ENCODE results near the gene ARHGAP42. TPM values are rescaled to one million over a fixed set of nuclear protein-coding genes. Genes with fewer than 3 reads are reported as not detected.

The ARHGAP42 gene
- total RNA-seq, 2 experiments from 2014 or later = not detected

DNA sequence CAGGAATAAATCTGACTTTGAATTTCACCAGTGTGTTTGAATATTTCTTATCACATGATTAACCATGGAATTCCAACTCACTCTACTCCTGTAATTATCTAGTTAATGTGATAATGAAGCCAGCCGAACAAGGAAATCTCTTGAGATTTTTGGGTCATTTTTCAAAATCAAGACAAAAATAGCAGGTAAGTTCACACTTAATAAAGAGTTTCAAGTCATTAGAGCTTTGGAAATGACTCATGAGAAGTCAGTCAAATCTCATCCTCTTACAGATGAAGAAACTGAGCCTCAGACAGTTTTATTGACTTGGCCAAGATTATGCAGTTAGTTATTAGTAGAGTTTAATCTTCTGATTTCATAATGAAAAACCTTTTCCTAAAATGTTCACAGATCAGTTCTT, 148.8 kb downstream of the ARHGAP42 start:
- no peaks in the 10 kb centered on the region for H3K4me1 Mint-ChIP-seq
- H3K36me3 Mint-ChIP-seq (ENCODE audit: low read depth) = no peaks in the 10 kb centered on the region
- no peak for DNase-seq
- H3K27me3 Mint-ChIP-seq = no peaks in the 10 kb centered on the region
- ChIA-PET POLR2A (no interaction called here), CTCF (no interaction called here)
- no peak overlapping the region for H3K27ac Mint-ChIP-seq
- peaks cover 2% of the 10 kb centered on the region for H3K9me3 Mint-ChIP-seq
- H3K4me3 Mint-ChIP-seq = no peak overlapping the region

DNA sequence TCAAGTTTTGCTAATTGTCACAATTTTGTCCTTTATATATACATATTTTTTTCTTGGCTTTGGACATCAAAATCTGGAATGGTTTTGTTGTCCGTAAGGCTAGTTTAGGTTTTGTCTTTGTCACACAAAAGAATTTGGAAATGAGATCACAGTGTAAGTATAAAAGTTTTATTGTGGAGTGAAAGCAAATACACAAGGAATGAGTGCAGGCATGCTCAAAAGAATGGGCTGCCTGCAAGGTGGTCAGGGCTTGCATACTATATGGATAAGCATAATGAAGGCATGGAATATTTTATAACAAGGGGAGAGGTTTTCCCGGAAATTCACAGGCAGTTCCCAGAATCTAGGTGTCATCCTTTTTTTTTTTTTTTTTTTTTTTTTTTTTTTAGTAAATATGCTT, 150.2 kb downstream of the ARHGAP42 start:
- Mint-ChIP-seq H3K27ac (no peak overlapping the region), H3K27me3 (no peaks in the 10 kb centered on the region), H3K36me3 (ENCODE audit: low read depth) (no peaks in the 10 kb centered on the region), H3K9me3 (peaks cover 2% of the 10 kb centered on the region), H3K4me3 (no peak overlapping the region), H3K4me1 (no peaks in the 10 kb centered on the region)
- CTCF ChIA-PET = no interaction called here
- DNase-seq = no peak
- POLR2A ChIA-PET = no interaction called here

DNA sequence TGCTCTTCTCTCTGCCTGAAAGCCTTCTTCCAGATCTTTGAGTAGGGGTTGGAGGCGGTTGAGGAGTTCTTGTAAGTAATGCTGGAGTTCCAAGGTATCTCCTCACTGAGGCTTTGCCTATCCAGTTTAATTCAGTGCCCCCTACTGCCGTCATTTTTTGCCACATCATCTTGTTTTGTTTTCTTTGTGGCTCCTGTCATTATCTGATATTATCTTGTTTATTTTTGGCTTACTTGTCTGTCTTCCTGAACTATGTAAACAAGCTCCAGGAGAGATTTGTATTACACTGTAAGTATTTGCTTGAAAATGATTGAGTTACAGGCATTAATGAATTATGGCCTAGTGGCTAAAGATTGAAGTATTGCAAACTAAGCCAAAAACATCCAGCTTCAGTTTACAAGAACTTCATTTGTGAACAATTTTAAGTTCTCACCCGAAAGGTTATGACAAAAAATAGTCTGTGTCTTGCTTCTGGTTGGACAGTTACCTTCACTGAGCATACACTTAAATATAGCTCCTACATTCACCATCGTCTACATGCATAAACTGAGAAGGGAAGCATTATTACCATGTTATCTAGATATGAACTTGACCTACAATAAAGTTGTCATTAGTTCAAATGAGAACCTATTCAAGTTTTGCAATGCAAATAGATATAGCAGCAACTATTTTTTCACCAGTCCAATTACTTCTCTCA, 154.8 kb downstream of the ARHGAP42 start:
- Mint-ChIP-seq H3K4me1 (no peaks in the 10 kb centered on the region), H3K9me3 (peaks cover 5% of the 10 kb centered on the region), H3K27me3 (no peaks in the 10 kb centered on the region), H3K27ac (no peak overlapping the region), H3K4me3 (no peak overlapping the region), H3K36me3 (ENCODE audit: low read depth) (no peaks in the 10 kb centered on the region)
- CTCF ChIA-PET = no interaction called here
- no peak for DNase-seq
- POLR2A ChIA-PET = no interaction called here

DNA sequence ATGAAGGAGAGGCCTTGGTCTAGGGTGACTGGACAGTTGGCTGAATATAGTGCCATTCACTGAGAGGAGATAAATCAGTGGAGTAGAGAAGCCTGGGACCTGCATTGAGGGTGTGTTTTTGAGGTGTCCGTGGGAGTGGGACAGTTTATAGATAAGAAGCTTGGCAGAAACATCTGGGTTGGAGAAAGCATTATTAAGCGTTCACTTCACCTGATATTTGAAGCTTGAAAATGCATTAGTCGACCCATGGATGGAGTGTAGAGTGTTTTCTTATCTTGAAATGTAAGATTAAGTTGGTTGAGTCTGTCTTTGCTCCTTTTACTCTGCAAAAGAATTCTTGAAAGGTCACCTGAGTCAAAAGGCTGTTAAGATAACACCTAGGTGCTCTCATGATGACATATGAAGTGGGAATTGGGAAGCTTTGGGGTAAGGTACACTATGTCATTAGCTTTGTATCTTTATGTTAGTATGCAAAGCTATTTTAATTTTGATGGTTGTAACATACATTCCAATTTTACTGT, 160.7 kb downstream of the ARHGAP42 start:
- no peak overlapping the region for H3K27ac Mint-ChIP-seq
- H3K4me3 Mint-ChIP-seq = no peak overlapping the region
- H3K9me3 Mint-ChIP-seq = peaks cover 5% of the 10 kb centered on the region
- DNase-seq = no peak
- H3K27me3 Mint-ChIP-seq = no peaks in the 10 kb centered on the region
- ChIA-PET POLR2A (no interaction called here), CTCF (no interaction called here)
- H3K36me3 Mint-ChIP-seq (ENCODE audit: low read depth) = no peaks in the 10 kb centered on the region
- H3K4me1 Mint-ChIP-seq = no peaks in the 10 kb centered on the region

DNA sequence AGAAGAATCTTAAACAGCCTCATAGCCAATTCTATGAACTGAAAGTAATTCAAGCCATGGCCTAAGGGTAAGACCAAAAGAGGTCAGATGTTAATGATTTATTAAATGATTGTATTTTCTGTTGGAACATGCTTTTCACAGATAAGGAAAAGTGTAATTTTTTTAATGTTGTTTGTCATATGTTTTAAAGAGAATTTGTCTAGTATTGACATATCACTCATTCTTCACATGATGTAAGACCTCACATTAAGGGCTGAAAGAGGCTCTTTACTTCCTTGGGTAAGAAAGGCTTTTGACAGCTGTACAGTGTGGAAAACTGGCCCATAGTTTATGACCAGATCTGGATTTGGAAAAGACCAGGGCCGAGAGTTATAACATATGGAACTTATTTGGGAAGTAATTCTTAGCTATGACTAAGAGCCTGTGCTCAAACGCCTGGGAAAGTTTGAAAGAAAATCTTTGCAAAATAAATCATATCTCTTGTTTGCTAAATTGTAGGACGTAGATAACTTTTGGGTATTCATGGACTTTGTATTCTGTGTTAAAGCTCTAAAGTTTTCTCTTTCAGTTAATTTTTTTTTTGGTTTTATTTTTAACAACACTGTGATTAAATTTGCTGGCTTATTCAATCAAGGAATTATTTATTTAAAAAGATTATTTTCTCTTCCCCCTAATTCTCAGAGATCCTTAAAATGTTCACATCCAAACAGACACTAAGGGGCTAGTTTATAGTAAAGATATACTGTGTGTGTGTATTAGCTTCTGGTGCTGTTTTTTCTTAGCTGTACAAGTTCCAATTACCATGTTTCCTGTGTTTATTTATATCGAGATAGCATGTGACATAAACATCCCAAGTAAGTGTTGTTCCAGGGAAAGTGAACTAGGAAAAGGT, 162.2 kb downstream of the ARHGAP42 start:
- POLR2A ChIA-PET = no interaction called here
- DNase-seq = no peak
- Mint-ChIP-seq H3K27ac (no peak overlapping the region), H3K36me3 (ENCODE audit: low read depth) (no peaks in the 10 kb centered on the region), H3K4me3 (no peak overlapping the region), H3K4me1 (no peaks in the 10 kb centered on the region), H3K27me3 (no peaks in the 10 kb centered on the region), H3K9me3 (peaks cover 5% of the 10 kb centered on the region)
- CTCF ChIA-PET = no interaction called here

DNA sequence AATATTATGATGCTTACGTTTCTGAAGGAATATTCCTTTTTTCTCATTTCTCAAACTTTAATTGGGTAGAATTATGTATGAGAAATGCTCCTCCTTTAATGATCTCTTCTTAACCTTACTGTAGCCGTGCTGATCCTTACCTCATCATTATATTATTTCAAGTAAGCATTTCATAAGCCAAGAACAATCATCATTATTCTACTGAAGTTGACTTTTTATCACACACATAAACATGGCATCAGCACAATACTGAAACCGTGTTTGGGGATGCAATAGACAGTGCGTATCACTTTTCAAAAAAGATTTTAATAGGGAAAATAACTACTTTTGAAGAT, 162.8 kb downstream of the ARHGAP42 start:
- no peaks in the 10 kb centered on the region for H3K4me1 Mint-ChIP-seq
- CTCF ChIA-PET = no interaction called here
- H3K9me3 Mint-ChIP-seq = peaks cover 5% of the 10 kb centered on the region
- H3K4me3 Mint-ChIP-seq = no peak overlapping the region
- no peak for DNase-seq
- no peak overlapping the region for H3K27ac Mint-ChIP-seq
- H3K27me3 Mint-ChIP-seq = no peaks in the 10 kb centered on the region
- H3K36me3 Mint-ChIP-seq (ENCODE audit: low read depth) = no peaks in the 10 kb centered on the region
- POLR2A ChIA-PET = no interaction called here

DNA sequence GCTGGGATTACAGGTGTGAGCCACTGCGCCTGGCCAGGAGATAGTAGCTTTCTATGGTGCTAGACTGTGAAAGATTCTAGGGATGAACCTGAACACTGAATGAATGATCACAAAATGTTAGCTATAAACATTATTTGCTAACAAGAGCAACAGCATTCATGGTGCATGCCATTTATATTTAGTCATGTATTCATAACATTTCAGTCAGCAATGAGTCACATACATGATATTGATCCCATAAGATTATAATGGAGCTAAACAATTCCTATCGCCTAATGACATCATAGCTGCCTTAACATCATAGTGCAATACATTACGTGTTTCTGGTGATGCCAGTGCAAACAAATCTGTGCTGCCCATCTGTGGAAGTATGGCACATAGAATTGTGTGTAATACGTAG, 164.1 kb downstream of the ARHGAP42 start:
- no peak for DNase-seq
- CTCF ChIA-PET = no interaction called here
- H3K27ac Mint-ChIP-seq = no peak overlapping the region
- no peaks in the 10 kb centered on the region for H3K27me3 Mint-ChIP-seq
- no peaks in the 10 kb centered on the region for H3K36me3 Mint-ChIP-seq (ENCODE audit: low read depth)
- no peaks in the 10 kb centered on the region for H3K4me1 Mint-ChIP-seq
- POLR2A ChIA-PET = no interaction called here
- no peak overlapping the region for H3K4me3 Mint-ChIP-seq
- H3K9me3 Mint-ChIP-seq = peaks cover 5% of the 10 kb centered on the region

DNA sequence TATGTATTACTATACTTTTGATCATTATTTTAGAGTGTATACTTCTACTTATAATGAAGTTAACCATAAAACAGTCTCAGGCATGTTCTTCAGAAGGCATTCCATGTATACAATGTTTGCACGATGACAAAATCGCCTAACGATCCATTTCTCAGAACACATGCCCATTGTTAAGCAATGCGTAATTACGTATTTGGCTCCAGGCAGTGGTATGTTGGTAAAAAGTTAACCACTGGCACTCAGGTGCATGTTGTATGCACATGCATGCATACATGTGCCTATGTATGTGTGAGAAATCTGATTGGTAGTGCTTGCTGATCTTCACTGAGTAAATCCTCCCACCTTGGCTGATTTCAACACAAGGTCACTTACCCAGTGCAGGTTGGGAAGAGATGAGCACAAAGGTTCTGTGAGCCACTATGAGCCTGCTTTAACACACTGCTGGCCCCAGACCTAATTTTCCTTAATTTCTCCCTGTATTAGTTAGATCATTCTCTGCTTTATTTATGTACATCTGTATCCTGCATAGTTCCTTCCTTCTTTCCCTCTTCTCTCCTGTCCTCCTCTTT, 164.6 kb downstream of the ARHGAP42 start:
- no peak overlapping the region for H3K27ac Mint-ChIP-seq
- ChIA-PET POLR2A (no interaction called here), CTCF (no interaction called here)
- peaks cover 2% of the 10 kb centered on the region for H3K9me3 Mint-ChIP-seq
- H3K27me3 Mint-ChIP-seq = no peaks in the 10 kb centered on the region
- no peak overlapping the region for H3K4me3 Mint-ChIP-seq
- DNase-seq = no peak
- no peaks in the 10 kb centered on the region for H3K4me1 Mint-ChIP-seq
- no peaks in the 10 kb centered on the region for H3K36me3 Mint-ChIP-seq (ENCODE audit: low read depth)

DNA sequence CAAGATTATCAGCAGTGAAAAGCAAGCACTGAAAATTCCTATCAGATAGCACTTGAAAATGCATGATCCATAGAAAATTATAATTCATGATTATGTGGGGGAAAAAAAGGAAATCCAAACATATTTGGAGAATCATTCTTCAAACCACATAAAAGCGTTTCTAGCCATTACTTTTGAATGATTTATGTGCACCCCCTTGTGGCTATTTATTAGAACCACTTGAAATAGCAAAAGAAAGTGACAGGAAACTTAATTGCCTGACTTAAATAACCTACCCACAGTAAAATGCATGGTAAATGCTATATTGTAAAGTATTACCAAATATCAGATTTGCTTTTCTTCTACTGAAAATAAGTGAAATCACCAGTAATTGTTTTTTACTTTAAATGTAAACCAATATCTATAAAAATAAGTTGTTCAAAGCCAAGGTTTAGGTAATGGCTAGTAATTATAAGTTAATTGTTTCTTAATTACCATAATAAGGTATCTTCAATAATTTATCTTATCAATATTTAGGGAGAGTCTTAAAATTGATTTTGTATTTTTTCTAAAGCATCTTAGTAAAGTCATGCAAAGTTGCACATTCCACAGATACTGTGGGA, 168.5 kb downstream of the ARHGAP42 start:
- DNase-seq = no peak
- H3K4me1 Mint-ChIP-seq = no peaks in the 10 kb centered on the region
- ChIA-PET POLR2A (no interaction called here), CTCF (no interaction called here)
- H3K9me3 Mint-ChIP-seq = no peaks in the 10 kb centered on the region
- H3K27ac Mint-ChIP-seq = no peak overlapping the region
- no peaks in the 10 kb centered on the region for H3K36me3 Mint-ChIP-seq (ENCODE audit: low read depth)
- no peaks in the 10 kb centered on the region for H3K27me3 Mint-ChIP-seq
- no peak overlapping the region for H3K4me3 Mint-ChIP-seq

DNA sequence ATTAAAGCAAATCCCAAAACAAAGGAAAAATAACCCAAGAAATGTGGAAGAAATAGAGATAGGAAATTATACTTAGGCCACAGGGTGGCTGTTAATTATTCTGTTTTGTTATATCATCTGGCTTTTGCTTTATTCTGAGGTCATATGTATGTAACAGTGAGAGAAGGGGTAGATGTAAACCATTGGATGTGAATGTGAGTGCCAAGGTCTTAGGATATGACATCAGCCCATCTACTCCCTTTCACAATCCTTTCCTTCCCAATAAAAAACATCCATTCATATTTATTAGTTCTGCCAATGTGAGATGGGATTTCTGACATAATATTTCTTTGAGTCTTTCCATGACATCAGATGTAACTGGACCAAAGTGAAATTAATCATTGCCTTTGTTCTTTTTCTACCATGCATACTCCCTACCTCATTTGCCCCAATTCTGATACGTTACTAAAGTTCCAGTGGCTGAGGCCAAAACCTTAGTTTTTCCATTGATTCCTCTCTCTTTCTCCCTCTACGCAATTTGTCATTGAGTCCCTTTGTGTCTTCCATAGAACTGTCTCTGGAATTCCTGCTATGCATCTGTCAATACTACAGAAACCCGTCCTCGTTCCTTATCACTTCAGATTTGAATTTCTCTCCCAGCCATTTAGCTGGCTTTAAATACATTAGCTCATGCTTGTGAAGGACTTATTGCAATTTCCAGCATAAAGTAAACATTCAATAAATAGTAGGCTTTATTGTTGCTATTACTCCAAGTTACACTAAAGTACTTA, 170.3 kb downstream of the ARHGAP42 start:
- Mint-ChIP-seq H3K9me3 (peaks cover 5% of the 10 kb centered on the region), H3K4me1 (no peaks in the 10 kb centered on the region), H3K27ac (no peak overlapping the region), H3K36me3 (ENCODE audit: low read depth) (no peaks in the 10 kb centered on the region), H3K4me3 (no peak overlapping the region), H3K27me3 (no peaks in the 10 kb centered on the region)
- ChIA-PET CTCF (no interaction called here), POLR2A (no interaction called here)
- DNase-seq = no peak

DNA sequence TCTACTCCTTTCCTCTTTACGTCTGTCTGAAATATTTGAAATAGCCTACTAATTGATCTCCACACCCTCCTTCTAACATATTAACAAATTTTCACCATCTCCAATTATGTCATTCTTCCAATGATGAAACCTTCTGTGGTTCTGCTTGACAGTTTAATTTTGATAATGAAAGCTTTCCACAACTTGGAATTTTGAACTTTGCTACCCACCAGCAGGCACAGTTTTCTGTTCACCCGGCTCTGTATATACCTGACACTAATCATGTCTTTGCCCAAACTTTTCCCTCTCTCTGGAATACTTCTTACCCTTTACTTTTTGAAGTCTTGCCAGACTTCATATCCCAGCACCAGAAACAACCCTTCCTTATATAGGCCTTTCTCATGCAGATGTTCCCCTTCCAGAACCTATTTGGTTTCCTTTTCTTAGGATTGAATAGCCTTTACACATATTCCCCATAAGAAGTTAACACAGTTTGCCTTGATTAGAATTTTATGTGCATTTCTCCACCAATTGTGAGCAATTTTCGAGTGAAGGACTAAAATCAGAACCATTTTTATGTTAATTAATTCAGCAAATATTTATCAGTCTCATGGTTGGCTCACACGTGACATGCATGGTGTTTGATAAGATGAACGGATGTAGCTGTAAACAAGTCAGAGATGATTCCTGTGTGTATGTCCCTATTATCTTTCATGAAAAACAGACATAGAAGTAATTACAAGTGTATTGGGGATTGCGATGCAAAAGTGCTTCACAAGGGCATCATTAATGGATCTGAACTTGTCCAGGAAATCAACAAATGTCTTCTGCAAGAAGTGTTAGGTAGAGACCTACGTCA, 173.4 kb downstream of the ARHGAP42 start:
- ChIA-PET POLR2A (no interaction called here), CTCF (no interaction called here)
- no peak for DNase-seq
- Mint-ChIP-seq H3K4me1 (no peaks in the 10 kb centered on the region), H3K27me3 (no peaks in the 10 kb centered on the region), H3K9me3 (peaks cover 6% of the 10 kb centered on the region), H3K27ac (no peak overlapping the region), H3K4me3 (no peak overlapping the region), H3K36me3 (ENCODE audit: low read depth) (no peaks in the 10 kb centered on the region)

DNA sequence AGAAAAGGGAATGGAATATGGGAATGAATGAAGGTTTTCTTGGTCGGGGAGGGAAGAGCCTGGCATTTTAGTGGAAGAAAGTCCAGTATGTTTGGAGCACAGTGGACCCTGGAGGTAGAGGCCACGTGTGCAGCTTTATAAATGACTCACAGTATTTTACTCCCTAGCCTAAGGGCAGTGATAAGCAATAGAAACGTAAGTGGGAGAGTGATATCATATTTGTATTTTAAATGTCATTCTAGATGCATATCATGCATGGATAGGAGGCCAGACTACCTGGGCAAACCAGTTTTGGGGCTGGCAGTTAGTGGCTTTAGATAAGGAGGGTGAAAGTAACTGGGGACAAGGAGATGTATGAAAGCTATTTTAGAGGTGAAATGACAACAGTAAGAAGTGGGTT, 174.1 kb downstream of the ARHGAP42 start:
- DNase-seq = no peak
- ChIA-PET CTCF (no interaction called here), POLR2A (no interaction called here)
- no peak overlapping the region for H3K4me3 Mint-ChIP-seq
- H3K27me3 Mint-ChIP-seq = no peaks in the 10 kb centered on the region
- no peaks in the 10 kb centered on the region for H3K36me3 Mint-ChIP-seq (ENCODE audit: low read depth)
- peaks cover 9% of the 10 kb centered on the region for H3K9me3 Mint-ChIP-seq
- no peak overlapping the region for H3K27ac Mint-ChIP-seq
- no peaks in the 10 kb centered on the region for H3K4me1 Mint-ChIP-seq

Data from activated CD4-positive, alpha-beta memory T cell treated with anti-CD3 and anti-CD28 coated beads, Interleukin-2, amount 10 ng/mL, durations not matched to agents 7 days and 5 days (primary cell).